Neural progenitor cell (in vitro differentiated cells): ENCODE results near the gene TMEM121. TPM values are rescaled to one million over a fixed set of nuclear protein-coding genes. Genes with fewer than 3 reads are reported as not detected.

Source experiments
- DNase-seq: peaks from one replicate; pipeline ENCODE4 v3.0.0-alpha.2; 2016; ENCODE audit warnings: low spot score
- H2AFZ ChIP-seq: fragments of 200-600 bp; sonication (generic); replicated peaks from 2 replicates; pipeline ENCODE4 v1.6.1; 2016; ENCODE audit warnings: antibody characterized with exemption
- H3F3A ChIP-seq: fragments of 200-600 bp; sonication (generic); 2 replicates; pipeline ENCODE4 v1.6.1; 2016; ENCODE audit warnings: antibody characterized with exemption, low read depth
- H3K27ac ChIP-seq: fragments of 200-600 bp; sonication (generic); 2 replicates; pipeline ENCODE4 v1.5.1; 2016; ENCODE audit warnings: mild to moderate bottlenecking
- H3K27me3 ChIP-seq: fragments of 200-600 bp; sonication (generic); 2 replicates; pipeline ENCODE4 v1.6.1; 2016; ENCODE audit warnings: mild to moderate bottlenecking, moderate library complexity
- H3K36me3 ChIP-seq: fragments of 200-600 bp; sonication (generic); 2 replicates; pipeline ENCODE4 v1.5.1; 2016
- H3K4me1 ChIP-seq: fragments of 200-600 bp; sonication (generic); 2 replicates; pipeline ENCODE4 v1.6.1; 2016; ENCODE audit warnings: mixed run types
- H3K4me2 ChIP-seq: fragments of 200-600 bp; sonication (generic); 2 replicates; pipeline ENCODE4 v1.6.1; 2016
- H3K4me3 ChIP-seq: fragments of 200-600 bp; sonication (generic); 2 replicates; pipeline ENCODE4 v1.5.1; 2016
- H3K79me2 ChIP-seq: fragments of 200-600 bp; sonication (generic); 2 replicates; pipeline ENCODE4 v1.6.1; 2016; ENCODE audit warnings: low read depth
- H3K9ac ChIP-seq: fragments of 200-600 bp; sonication (generic); 2 replicates; pipeline ENCODE4 v1.6.1; 2016
- H3K9me3 ChIP-seq: fragments of 200-600 bp; sonication (generic); 2 replicates; pipeline ENCODE4 v1.5.1; 2016; ENCODE audit warnings: low read depth
- H4K20me1 ChIP-seq: fragments of 200-600 bp; sonication (generic); 2 replicates; pipeline ENCODE4 v1.6.1; 2016; ENCODE audit warnings: low read depth
- H3K27ac Mint-ChIP-seq: 3 replicates; pipeline ENCODE4 v1.8.0; 2021; ENCODE audit warnings: mixed read lengths
- H3K27me3 Mint-ChIP-seq: 2 replicates; pipeline ENCODE4 v1.8.0; 2022; ENCODE audit warnings: low read depth, mild to moderate bottlenecking, inconsistent platforms, moderate library complexity, mixed read lengths; ENCODE audit not compliant: insufficient read depth
- H3K36me3 Mint-ChIP-seq: 3 replicates; pipeline ENCODE4 v1.8.0; 2021; ENCODE audit warnings: mixed read lengths
- H3K4me1 Mint-ChIP-seq: 3 replicates; pipeline ENCODE4 v1.8.0; 2021; ENCODE audit warnings: mixed read lengths
- H3K4me3 Mint-ChIP-seq: 3 replicates; pipeline ENCODE4 v1.8.0; 2021; ENCODE audit warnings: mild to moderate bottlenecking, moderate library complexity, mixed read lengths
- H3K9me3 Mint-ChIP-seq: 3 replicates; pipeline ENCODE4 v1.8.0; 2020; ENCODE audit warnings: mixed read lengths
- CTCF ChIP-seq: fragments of 200-600 bp; sonication (generic); IDR thresholded peaks from 2 replicates; pipeline ENCODE4 v1.5.1; 2017; ENCODE audit warnings: antibody characterized with exemption, mild to moderate bottlenecking
- EZH2 ChIP-seq: fragments of 200-600 bp; sonication (generic); IDR thresholded peaks from 2 replicates; pipeline ENCODE4 v1.6.1; 2017; ENCODE audit warnings: antibody characterized with exemption, mild to moderate bottlenecking, moderate library complexity
- EZH2phosphoT487 ChIP-seq: fragments of 200-600 bp; sonication (generic); IDR thresholded peaks from 2 replicates; pipeline ENCODE4 v1.6.1; 2017; ENCODE audit warnings: antibody characterized with exemption
- total RNA-seq: library from RNA; depleted of rRNA; stranded (reverse); fragments of >200 nt; gene quantifications from 2 replicates; pipeline ENCODE4 v1.2.3, GENCODE V29; 2015; ENCODE audit warnings: low replicate concordance

The TMEM121 gene
- total RNA-seq, 1 donor from 2014 or later = 0.90 TPM

- peak; percentile 91 for DNase-seq
- H3K4me1 ChIP-seq = peaks cover 21% of the 10 kb centered on the region
- H3K27ac Mint-ChIP-seq = peak overlapping the region; percentile 91
Measured at GRCh38 chr14:105489542-105490266, 36.7 kb upstream of the TMEM121 start.

GRCh38 chr14:105490267-105490571 lies 36.2 kb upstream of the TMEM121 start:
- no peak overlapping the region for H3K9ac ChIP-seq
- no peak for TF ChIP-seq CTCF
- no peak for TF ChIP-seq EZH2
- TF ChIP-seq EZH2phosphoT487 = no peak
- peaks cover 33% of the 10 kb centered on the region for H3K27me3 ChIP-seq
- H3K4me2 ChIP-seq = peak overlapping the region; percentile 99
- no peaks in the 10 kb centered on the region for H3K36me3 Mint-ChIP-seq
- peak overlapping the region; percentile 72 for H3K4me3 ChIP-seq
- no peaks in the 10 kb centered on the region for H3K36me3 ChIP-seq
- no peak for DNase-seq
- H3K9me3 Mint-ChIP-seq = no peaks in the 10 kb centered on the region
- H3K27ac ChIP-seq = no peak overlapping the region
- H2AFZ ChIP-seq = peak overlapping the region; percentile 91
- peaks cover 21% of the 10 kb centered on the region for H3K4me1 Mint-ChIP-seq
- no peaks in the 10 kb centered on the region for H3K9me3 ChIP-seq
- no peaks in the 10 kb centered on the region for H3K79me2 ChIP-seq
- H3K27me3 Mint-ChIP-seq = peaks cover 16% of the 10 kb centered on the region
- H4K20me1 ChIP-seq = peaks cover 13% of the 10 kb centered on the region
- H3K4me1 ChIP-seq = peaks cover 21% of the 10 kb centered on the region
- peak overlapping the region; percentile 83 for H3K4me3 Mint-ChIP-seq
- H3K27ac Mint-ChIP-seq = no peak overlapping the region
- peaks cover 32% of the 10 kb centered on the region for H3F3A ChIP-seq

More at GRCh38 chr14:105489542-105490266, 36.7 kb upstream of the TMEM121 start:
- H3F3A ChIP-seq = peaks cover 32% of the 10 kb centered on the region
- no peaks in the 10 kb centered on the region for H3K36me3 ChIP-seq
- Mint-ChIP-seq H3K9me3 (no peaks in the 10 kb centered on the region), H3K4me3 (peak overlapping the region; percentile 83), H3K27me3 (peaks cover 14% of the 10 kb centered on the region), H3K4me1 (peaks cover 21% of the 10 kb centered on the region), H3K36me3 (no peaks in the 10 kb centered on the region)
- H4K20me1 ChIP-seq = peaks cover 13% of the 10 kb centered on the region
- TF ChIP-seq CTCF = peak; percentile 63
- TF ChIP-seq EZH2phosphoT487 = peak; percentile 45
- peak; percentile 49 for TF ChIP-seq EZH2
- no peaks in the 10 kb centered on the region for H3K9me3 ChIP-seq
- peak overlapping the region; percentile 91 for H2AFZ ChIP-seq
- H3K27ac ChIP-seq = no peak overlapping the region
- no peaks in the 10 kb centered on the region for H3K79me2 ChIP-seq
- H3K9ac ChIP-seq = no peak overlapping the region
- H3K27me3 ChIP-seq = peaks cover 38% of the 10 kb centered on the region
- H3K4me2 ChIP-seq = peak overlapping the region; percentile 99
- peak overlapping the region; percentile 72 for H3K4me3 ChIP-seq

- Mint-ChIP-seq H3K4me3 (peak within 1 kb of the TSS; percentile 88), H3K9me3 (no peaks in the 10 kb centered on the region), H3K27me3 (peaks cover 13% of the 10 kb centered on the region), H3K27ac (peak within 1 kb of the TSS; percentile 76), H3K4me1 (peaks cover 18% of the 10 kb centered on the region), H3K36me3 (no peaks in the 10 kb centered on the region)
- peak within 1 kb of the TSS; percentile 91 for H2AFZ ChIP-seq
- peaks cover 13% of the 10 kb centered on the region for H4K20me1 ChIP-seq
- H3K4me2 ChIP-seq = peak within 1 kb of the TSS; percentile 99
- peak; percentile 99 for DNase-seq
- no peaks in the 10 kb centered on the region for H3K9me3 ChIP-seq
- H3K27ac ChIP-seq = peak within 1 kb of the TSS; percentile 47
- H3K4me1 ChIP-seq = peaks cover 21% of the 10 kb centered on the region
- H3K36me3 ChIP-seq = no peaks in the 10 kb centered on the region
- no peaks in the 10 kb centered on the region for H3K79me2 ChIP-seq
- H3K4me3 ChIP-seq = peak within 1 kb of the TSS; percentile 72
- no peak for TF ChIP-seq EZH2
- TF ChIP-seq EZH2phosphoT487 = no peak
- peak; percentile 64 for TF ChIP-seq CTCF
- peaks cover 28% of the 10 kb centered on the region for H3K27me3 ChIP-seq
- H3F3A ChIP-seq = peaks cover 32% of the 10 kb centered on the region
- no peak within 1 kb of the TSS for H3K9ac ChIP-seq
Measured at GRCh38 chr14:105490572-105491365, 35.6 kb upstream of the TMEM121 start, which contains the start of gene TEDC1. Gene TEDC1, plus strand, starts transcription at chr14:105491246. Its CDS starts 130 bp downstream, at chr14:105491376.
